Esophagus squamous epithelium (tissue), 5 donors: Measurements from ENCODE around the gene FCHSD2. TPM values are rescaled to one million over a fixed set of nuclear protein-coding genes. Genes with fewer than 3 reads are reported as not detected.

Experiments
- DNase-seq: peaks from one replicate; lab custom pipeline; 2025; lab: John Stamatoyannopoulos, UW
- H3K27ac ChIP-seq, 4 donors: fragments of 200-600 bp; sonication (generic); one replicate each; pipeline ENCODE4 v1.5.1; 2016 to 2019; ENCODE audit warnings: mild to moderate bottlenecking in 1 of 4
- H3K27me3 ChIP-seq, 4 donors: fragments of 200-600 bp; sonication (generic); 1 replicate in 3 of 4; 2 replicates in 1 of 4; pipeline versions ENCODE4 v1.5.1 to v1.6.0; 2017 to 2021; ENCODE audit warnings: antibody characterized with exemption in 1 of 4
- H3K36me3 ChIP-seq, 3 donors: fragments of 200-600 bp; sonication (generic); one replicate each; pipeline ENCODE4 v1.5.1; 2016 to 2019
- H3K4me1 ChIP-seq, 3 donors: fragments of 200-600 bp; sonication (generic); one replicate each; pipeline ENCODE4 v1.5.1; 2017 to 2019
- H3K4me3 ChIP-seq, 4 donors: fragments of 200-600 bp; sonication (generic); 1 replicate in 3 of 4; 2 replicates in 1 of 4; pipeline ENCODE4 v1.5.1; 2016 to 2019; ENCODE audit warnings: mild to moderate bottlenecking in 2 of 4, moderate library complexity in 1 of 4
- H3K9me3 ChIP-seq, 3 donors: fragments of 200-600 bp; sonication (generic); one replicate each; pipeline ENCODE4 v1.5.1; 2016 to 2019
- POLR2A ChIP-seq, 4 donors: fragments of 450-650 bp; IDR thresholded peaks; one replicate each; pipeline ENCODE4 v1.6.1; 2017; ENCODE audit warnings: antibody characterized with exemption in 4 of 4, mild to moderate bottlenecking in 4 of 4, moderate library complexity in 3 of 4
- WGBS, 2 donors: methylation state at CpG; one replicate each; pipeline ENCODE4 v1.1.5; 2018; 5-methylcytosine and 5-hydroxymethylcytosine counted together
- intact Hi-C: fragments of 100-400 bp; cut with DNase I; formaldehyde crosslinking; loops from one replicate; pipeline ENCODE4 v1.15.0; 2022
- total RNA-seq, 4 donors: library from RNA; depleted of rRNA; stranded (reverse); fragments of >200 nt; gene quantifications; one replicate each; pipeline ENCODE4 v1.1.0, GENCODE V29; 2016
- TF ChIP-seq, protein P1 (sequence below), 6 experiments: fragments of 450-650 bp in 4 of 6; fragments of 200-600 bp in 2 of 6; sonication (generic) in 2 of 6; IDR thresholded peaks; one replicate each; pipeline ENCODE4 v1.5.1; 2016 to 2019; ENCODE audit warnings: antibody characterized with exemption in 6 of 6, mild to moderate bottlenecking in 4 of 6, moderate library complexity in 4 of 6
- donor health status: DM: yes; HTN: yes; CAD: no.

The FCHSD2 gene
- total RNA-seq, 4 donors from 2014 or later, result 4.1 to 12.8 (median 6.8) TPM

DNA sequence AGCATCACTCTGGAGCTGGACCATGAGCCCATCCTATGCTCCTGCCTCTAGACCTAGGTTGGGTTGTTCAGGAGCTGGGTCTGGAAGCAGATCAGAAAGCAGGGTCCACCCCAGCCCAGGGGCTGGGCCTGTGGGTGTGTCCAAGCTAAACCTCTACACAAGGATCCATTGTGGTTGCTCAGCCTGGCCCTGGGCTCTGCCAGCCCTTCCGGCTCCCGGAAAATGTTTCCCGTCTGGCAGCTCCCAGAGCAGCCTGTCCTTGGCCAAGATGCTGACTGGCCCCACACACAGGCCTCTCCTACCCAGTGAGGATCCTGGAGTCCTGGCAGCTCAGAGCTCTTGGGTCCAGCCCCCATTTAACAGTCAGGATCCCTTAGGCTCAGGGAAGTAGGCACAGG lies 35.3 kb upstream of the FCHSD2 start:
- TF ChIP-seq POLR2A (IDR thresholded peaks at IDR 0.05), result no peak
- TF ChIP-seq, protein P1, sequence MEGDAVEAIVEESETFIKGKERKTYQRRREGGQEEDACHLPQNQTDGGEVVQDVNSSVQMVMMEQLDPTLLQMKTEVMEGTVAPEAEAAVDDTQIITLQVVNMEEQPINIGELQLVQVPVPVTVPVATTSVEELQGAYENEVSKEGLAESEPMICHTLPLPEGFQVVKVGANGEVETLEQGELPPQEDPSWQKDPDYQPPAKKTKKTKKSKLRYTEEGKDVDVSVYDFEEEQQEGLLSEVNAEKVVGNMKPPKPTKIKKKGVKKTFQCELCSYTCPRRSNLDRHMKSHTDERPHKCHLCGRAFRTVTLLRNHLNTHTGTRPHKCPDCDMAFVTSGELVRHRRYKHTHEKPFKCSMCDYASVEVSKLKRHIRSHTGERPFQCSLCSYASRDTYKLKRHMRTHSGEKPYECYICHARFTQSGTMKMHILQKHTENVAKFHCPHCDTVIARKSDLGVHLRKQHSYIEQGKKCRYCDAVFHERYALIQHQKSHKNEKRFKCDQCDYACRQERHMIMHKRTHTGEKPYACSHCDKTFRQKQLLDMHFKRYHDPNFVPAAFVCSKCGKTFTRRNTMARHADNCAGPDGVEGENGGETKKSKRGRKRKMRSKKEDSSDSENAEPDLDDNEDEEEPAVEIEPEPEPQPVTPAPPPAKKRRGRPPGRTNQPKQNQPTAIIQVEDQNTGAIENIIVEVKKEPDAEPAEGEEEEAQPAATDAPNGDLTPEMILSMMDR (IDR thresholded peaks at IDR 0.05), result no peak
- no peak overlapping the region for H3K4me3 ChIP-seq
- H3K36me3 ChIP-seq, result no peaks in the 10 kb centered on the region
- H3K9me3 ChIP-seq, result no peaks in the 10 kb centered on the region
- H3K4me1 ChIP-seq, result peaks cover 23 to 34% (median 26%) of the 10 kb centered on the region in 3 donors
- intact Hi-C loops, result loop anchor here (5.0 to 10.0 kb wide), 3 partner anchors 253 to 450 kb away; no protein-coding TSS in a partner anchor
- H3K27me3 ChIP-seq, result no peaks in the 10 kb centered on the region
- no peak for DNase-seq
- WGBS, 2 donors, result no CpG with 5 or more reads among the region's 3 CpGs
- peak overlapping the region in 3 of 4 donors; percentile 46 to 84 (median 78) for H3K27ac ChIP-seq

DNA sequence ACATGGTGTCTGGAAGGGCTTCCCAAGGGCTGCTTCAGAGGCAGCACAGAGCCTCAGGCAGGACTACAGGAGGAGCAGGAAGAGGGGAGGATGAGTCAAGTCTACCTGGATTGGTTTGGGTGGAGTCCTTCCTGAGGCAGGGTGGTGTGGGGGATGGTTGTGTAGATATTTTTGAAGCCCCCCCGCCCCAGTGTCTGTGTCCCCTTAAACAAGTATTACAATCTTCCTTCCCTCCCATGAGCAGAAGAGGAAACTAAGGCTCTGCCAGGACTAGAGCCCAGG lies 34.7 kb upstream of the FCHSD2 start:
- WGBS, 2 donors, result 78 to 80% methylated on average over 1 of the region's 1 CpG
- intact Hi-C loops, result loop anchor here (5.0 to 10.0 kb wide), 3 partner anchors 252 to 450 kb away; no protein-coding TSS in a partner anchor
- Histone ChIP-seq H3K4me3 (no peak overlapping the region), H3K9me3 (no peaks in the 10 kb centered on the region), H3K27me3 (no peaks in the 10 kb centered on the region), H3K27ac (peak overlapping the region in 3 of 4 donors; percentile 46 to 84 (median 78)), H3K4me1 (peaks cover 23 to 34% (median 26%) of the 10 kb centered on the region in 3 donors), H3K36me3 (no peaks in the 10 kb centered on the region)
- TF ChIP-seq POLR2A (IDR thresholded peaks at IDR 0.05), result no peak
- TF ChIP-seq, protein P1 (IDR thresholded peaks at IDR 0.05), result no peak
- no peak for DNase-seq

DNA sequence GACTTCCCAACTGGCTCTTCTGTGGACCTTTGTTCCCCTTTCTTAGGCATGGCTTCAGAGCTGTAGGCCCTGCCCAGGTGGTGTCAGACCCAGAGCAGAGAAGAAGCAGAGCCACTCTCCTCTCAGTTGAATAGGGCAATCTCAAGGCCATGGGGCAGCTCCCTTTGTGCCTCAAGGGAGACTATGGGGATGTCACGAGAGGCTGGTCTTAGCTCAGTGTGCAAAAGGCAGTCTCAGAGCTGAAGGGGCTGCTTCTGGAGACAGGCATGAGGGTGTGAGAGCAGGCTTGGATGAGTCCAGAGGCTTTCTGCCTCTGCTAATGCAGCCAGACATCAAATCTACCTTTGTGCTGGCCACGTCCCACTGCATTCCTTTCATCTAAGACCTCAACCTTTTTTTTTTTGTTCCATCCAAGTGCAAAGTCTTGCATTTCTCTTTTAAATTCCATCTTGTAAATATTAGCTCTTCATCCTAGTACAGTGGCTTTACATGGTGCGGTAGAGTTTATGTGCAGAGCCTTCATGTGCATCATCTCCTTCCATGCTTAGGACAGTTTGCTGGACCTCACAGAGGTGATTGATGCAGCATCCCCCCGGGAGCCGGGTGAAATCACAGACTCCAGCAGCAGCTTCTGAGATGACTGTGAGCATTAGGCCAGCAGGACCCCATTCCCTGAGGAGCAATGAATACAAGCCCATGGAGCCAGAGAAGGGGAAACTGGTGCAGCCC lies 34.2 kb upstream of the FCHSD2 start:
- intact Hi-C loops, result loop anchor here (5.0 to 10.0 kb wide), 3 partner anchors 252 to 449 kb away; no protein-coding TSS in a partner anchor
- Histone ChIP-seq H3K4me1 (peaks cover 23 to 34% (median 26%) of the 10 kb centered on the region in 3 donors), H3K36me3 (no peaks in the 10 kb centered on the region), H3K27ac (peak overlapping the region in 2 of 4 donors; percentile 78 to 84), H3K9me3 (no peaks in the 10 kb centered on the region), H3K27me3 (no peaks in the 10 kb centered on the region), H3K4me3 (no peak overlapping the region)
- DNase-seq, result no peak
- WGBS, 2 donors, result 78 to 94% methylated on average over 1 to 3 of the region's 5 CpGs
- TF ChIP-seq POLR2A (IDR thresholded peaks at IDR 0.05), result no peak
- TF ChIP-seq, protein P1 (IDR thresholded peaks at IDR 0.05), result no peak

DNA sequence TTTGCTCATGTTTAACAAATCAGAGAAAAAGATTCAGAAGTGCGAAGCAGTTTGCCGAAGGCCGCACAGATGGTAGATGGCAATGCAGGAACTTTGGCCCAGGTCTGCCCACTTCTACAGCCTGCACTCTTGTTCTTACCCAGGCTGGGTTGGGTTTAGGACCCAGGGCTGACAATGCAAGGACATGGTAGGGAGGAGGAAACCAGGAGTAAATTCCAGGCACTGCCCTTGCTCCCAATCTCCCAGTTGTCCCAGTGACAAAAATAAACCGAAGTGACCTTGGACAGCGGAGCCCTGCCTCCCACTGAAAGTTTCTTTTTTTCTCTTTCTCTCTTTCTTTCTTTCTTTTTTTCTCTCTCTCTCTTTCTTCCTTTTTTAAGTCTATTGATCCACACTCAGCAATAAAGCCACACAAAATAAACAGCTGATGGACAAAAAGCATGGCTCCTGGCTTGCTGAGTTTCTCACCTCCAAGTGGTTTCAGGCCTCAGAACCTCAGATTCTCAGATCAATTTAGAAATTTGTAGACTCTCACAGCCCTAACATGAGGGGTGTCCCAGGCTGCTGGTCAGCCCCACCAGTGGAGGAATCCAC lies 33.5 kb upstream of the FCHSD2 start:
- H3K4me3 ChIP-seq, result no peak overlapping the region
- TF ChIP-seq POLR2A (IDR thresholded peaks at IDR 0.05), result no peak
- TF ChIP-seq, protein P1 (IDR thresholded peaks at IDR 0.05), result no peak
- no peak for DNase-seq
- no peaks in the 10 kb centered on the region for H3K36me3 ChIP-seq
- H3K4me1 ChIP-seq, result peaks cover 23 to 34% (median 26%) of the 10 kb centered on the region in 3 donors
- H3K9me3 ChIP-seq, result no peaks in the 10 kb centered on the region
- no peaks in the 10 kb centered on the region for H3K27me3 ChIP-seq
- 63% methylated on average over 5 of the region's 5 CpGs for WGBS, 2 donors
- intact Hi-C loops, result loop anchor here (5.0 to 10.0 kb wide), 3 partner anchors 251 to 448 kb away; no protein-coding TSS in a partner anchor
- H3K27ac ChIP-seq, result peak overlapping the region in 1 of 4 donors; percentile 37

DNA sequence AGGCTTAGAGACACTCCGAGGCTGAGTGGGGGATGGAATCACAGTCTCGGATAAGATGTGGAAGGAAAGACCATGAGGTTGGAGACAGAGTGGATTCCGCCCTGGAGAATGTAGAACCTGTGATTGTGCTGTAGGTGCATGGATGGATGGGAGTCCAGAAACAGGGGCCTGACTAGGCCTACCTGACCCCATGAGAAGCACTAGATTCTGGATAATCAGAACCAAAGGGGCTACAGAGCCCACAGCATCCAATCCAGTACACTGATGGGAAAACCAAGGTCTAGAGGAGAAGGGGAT lies 32.3 kb upstream of the FCHSD2 start:
- H3K36me3 ChIP-seq, result no peaks in the 10 kb centered on the region
- no peaks in the 10 kb centered on the region for H3K27me3 ChIP-seq
- H3K27ac ChIP-seq, result no peak overlapping the region
- no peak for DNase-seq
- no peak for TF ChIP-seq POLR2A (IDR thresholded peaks at IDR 0.05)
- peaks cover 23 to 34% (median 26%) of the 10 kb centered on the region in 3 donors for H3K4me1 ChIP-seq
- H3K9me3 ChIP-seq, result no peaks in the 10 kb centered on the region
- H3K4me3 ChIP-seq, result no peak overlapping the region
- WGBS, 2 donors, result 93 to 98% methylated on average over 3 of the region's 3 CpGs
- intact Hi-C loops, result loop anchor here (10.0 kb wide), 1 partner anchor 250 kb away; no protein-coding TSS in a partner anchor
